HCT116 (cell line): ENCODE measurements around the gene MAP3K2.

ENCODE experiments used
- CTCF ChIP-seq, 3 experiments: fragments of 200-600 bp in 1 of 3; sonication (generic) in 1 of 3; IDR thresholded peaks in 2 of 3; conservative IDR thresholded peaks in 1 of 3; 2 replicates each; pipeline ENCODE4 v1.5.1; 2012 to 2017; ENCODE audit warnings: low read depth in 2 of 3, low read length in 2 of 3, antibody characterized with exemption in 1 of 3, borderline replicate concordance in 1 of 3, control low read depth in 1 of 3, mild to moderate bottlenecking in 1 of 3, mixed read lengths in 1 of 3, mixed run types in 1 of 3, moderate library complexity in 1 of 3; ENCODE audit not compliant: insufficient read depth in 1 of 3
- REST ChIP-seq: IDR thresholded peaks from 2 replicates; pipeline ENCODE4 v1.6.1; 2012; ENCODE audit warnings: low read depth

- TF ChIP-seq REST (no peak), CTCF (IDR thresholded peaks at IDR 0.05 in 2 of 3, conservative IDR thresholded peaks at IDR 0.05 in 1 of 3; ENCODE audit: borderline replicate concordance in 1 of 3, insufficient read depth in 1 of 3, low read depth in 2 of 3, low read length in 2 of 3) (no peak)
These were observed 55.4 kb downstream of the MAP3K2 start for GRCh38 chr2:127332335-127332734.
